ENCODE data around the gene RAD51B.

DNA sequence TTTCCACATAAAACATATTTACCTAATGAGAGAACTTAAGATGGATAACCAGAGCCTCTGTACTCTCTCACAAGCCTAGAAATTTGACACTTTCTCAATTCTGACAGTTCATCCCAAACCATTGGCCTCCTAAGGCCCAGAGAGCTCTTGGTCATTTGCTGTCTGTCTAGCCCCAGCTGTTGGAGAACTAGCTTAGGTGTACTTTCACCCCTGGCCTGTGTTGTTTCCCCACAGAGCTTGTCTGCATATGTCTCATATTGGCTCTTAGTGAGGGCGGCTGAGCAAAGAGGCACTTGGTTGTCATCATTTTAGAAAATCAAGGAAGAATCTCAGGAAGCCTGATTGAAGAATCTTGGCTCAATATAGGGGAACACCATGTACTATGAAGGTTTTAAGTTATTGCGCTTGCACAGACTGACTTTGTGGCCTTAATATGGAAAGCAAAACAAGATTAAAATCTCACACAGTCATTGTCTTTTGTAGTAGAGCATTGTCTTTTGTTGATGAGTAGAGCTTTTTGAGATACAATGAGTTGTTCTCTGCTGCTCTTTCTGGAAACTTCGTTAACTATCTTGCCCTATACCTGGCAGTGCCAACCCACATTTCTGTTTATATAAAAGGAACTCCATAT is 324.6 kb downstream of the RAD51B start:
- TF ChIP-seq POLR2AphosphoS5 (IDR thresholded peaks at IDR 0.05; ENCODE audit: low read depth, low read length) (no peak), TAF1 (IDR thresholded peaks at IDR 0.05; ENCODE audit: low read depth, low read length) (no peak), POLR2A (IDR thresholded peaks at IDR 0.05; ENCODE audit: low read depth, low read length) (no peak), SPI1 (IDR thresholded peaks at IDR 0.05; ENCODE audit: low read depth, low read length) (no peak), PAX5 (IDR thresholded peaks at IDR 0.05; ENCODE audit: insufficient read depth, low read length, severe bottlenecking) (no peak)

All from GM12891 (cell line).